ENCODE data around the gene NAV1.
"Not testable (repeated sequence)": the region's sequence is repeated elsewhere in the genome, so short reads cannot be mapped to it uniquely, and the experiment has no call there.

NAV1 gene

GRCh38 chr1:201518071-201518470 lies 20.9 kb upstream of the NAV1 start:
- DNase-seq: no peak

GRCh38 chr1:201520046-201520575 lies 18.8 kb upstream of the NAV1 start:
- DNase-seq: not testable (repeated sequence)

GRCh38 chr1:201525193-201525778 lies 13.6 kb upstream of the NAV1 start:
- no peak for DNase-seq

GRCh38 chr1:201527879-201528278 lies 11.0 kb upstream of the NAV1 start:
- DNase-seq: no peak

GRCh38 chr1:201528631-201529252 lies 10.2 kb upstream of the NAV1 start:
- no peak for DNase-seq

- DNase-seq: peak in 51 of 56 donors; percentile 40 to 92 (median 75)
These were observed 8.0 kb upstream of the NAV1 start for GRCh38 chr1:201530741-201531531.

- DNase-seq: no peak
These were observed 7.1 kb upstream of the NAV1 start for GRCh38 chr1:201531551-201532425.

GRCh38 chr1:201533836-201534235 lies 5.1 kb upstream of the NAV1 start:
- no peak for DNase-seq

- DNase-seq: no peak
These were observed 3.6 kb upstream of the NAV1 start for GRCh38 chr1:201535046-201535918.

GRCh38 chr1:201535919-201536245 lies 3.0 kb upstream of the NAV1 start:
- no peak for DNase-seq

GRCh38 chr1:201536558-201536957 lies 2.4 kb upstream of the NAV1 start:
- no peak for DNase-seq

GRCh38 chr1:201537028-201537427 lies 1.9 kb upstream of the NAV1 start:
- DNase-seq: no peak

GRCh38 chr1:201537467-201537866 lies 1.5 kb upstream of the NAV1 start:
- DNase-seq: no peak

GRCh38 chr1:201537891-201538611 lies 876 bp upstream of the NAV1 start:
- DNase-seq: no peak

- DNase-seq: peak in 51 of 56 donors; percentile 32 to 87 (median 77)
These were observed 869 bp downstream of the NAV1 start for GRCh38 chr1:201539561-201540431.

GRCh38 chr1:201540846-201541735 lies 2.2 kb downstream of the NAV1 start:
- no peak for DNase-seq

GRCh38 chr1:201542309-201543035 lies 3.5 kb downstream of the NAV1 start:
- no peak for DNase-seq

All from nucleus accumbens (tissue), 56 donors.